ENCODE data around the gene LRRC17. TPM values are rescaled to one million over a fixed set of nuclear protein-coding genes. Genes with fewer than 3 reads are reported as not detected.
A peak's percentile ranks its signal among the peaks of the same experiment; 100 is the strongest.

The LRRC17 gene
- total RNA-seq, 1 experiment from 2014 or later, result 0.47 TPM

DNA sequence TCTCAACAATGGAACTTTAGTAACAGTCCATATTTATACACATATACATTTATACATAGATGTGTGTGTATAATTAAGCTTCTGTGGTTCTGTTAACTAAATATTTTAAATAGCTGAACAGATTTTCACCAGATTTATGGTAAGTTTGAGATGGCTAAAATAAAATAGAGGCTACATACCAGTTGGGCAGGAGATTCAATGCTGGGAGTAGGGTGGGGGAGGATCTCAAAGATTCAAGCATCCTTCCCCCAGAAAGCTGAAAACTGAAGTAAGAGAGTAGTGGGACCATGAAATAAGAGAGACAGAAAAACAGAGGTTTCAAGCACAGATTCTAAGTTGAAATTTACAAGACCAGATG is 14.0 kb downstream of the LRRC17 start:
- Histone ChIP-seq H3K9me3 (ENCODE audit: control insufficient read depth in 1 of 2, insufficient read depth in 1 of 2, low read depth in 1 of 2, low read length in 2 of 2) (no peaks in the 10 kb centered on the region), H3K27ac (ENCODE audit: low read depth, low read length) (no peak overlapping the region), H3K4me3 (replicated peaks in 1 of 2; ENCODE audit: low read depth in 1 of 2, low read length in 2 of 2) (no peak overlapping the region), H2AFZ (ENCODE audit: low read depth, low read length, poor library complexity, severe bottlenecking) (no peak overlapping the region), H4K20me1 (ENCODE audit: insufficient read depth) (no peaks in the 10 kb centered on the region), H3K4me1 (ENCODE audit: control insufficient read depth in 1 of 2, insufficient read depth in 2 of 2, low read length in 2 of 2) (peaks cover 2 to 14% of the 10 kb centered on the region in 2 experiments; a peak in 1 of 4 replicates), H3K79me2 (ENCODE audit: insufficient read depth, low read length) (no peaks in the 10 kb centered on the region), H3K4me2 (ENCODE audit: low read length) (0 out of 2 replicates have a peak overlapping the region, but pooled peaks have one; percentile 11), H3K27me3 (ENCODE audit: insufficient read depth, low read length) (no peaks in the 10 kb centered on the region), H3K9me2 (ENCODE audit: insufficient read depth) (no peaks in the 10 kb centered on the region), H3K9ac (ENCODE audit: low read length) (no peak overlapping the region), H3K36me3 (ENCODE audit: control insufficient read depth in 1 of 2, insufficient read depth in 2 of 2, low read length in 2 of 2) (no peaks in the 10 kb centered on the region)
- BruUV-seq (replicated peaks), result no TSS peak
- intact Hi-C loops (cut with micrococcal nuclease), result no loop called here
- ChIA-PET RAD21 (ENCODE audit: low non-redundant PET in 1 of 2, low total read pairs in 2 of 2, uncharacterized antibody in 2 of 2, unreplicated experiment in 2 of 2) (interaction anchor here in 1 of 2 experiments (0.6 kb wide), 1 partner anchor 135 kb away, joined by 3 read pairs; no protein-coding TSS in a partner anchor), POLR2A (no interaction called here), CTCF (interaction anchor here (1.2 kb wide), 1 partner anchor 9 kb away, joined by 4 read pairs; no protein-coding TSS in a partner anchor)
- ATAC-seq (no peak), DNase-seq (ENCODE audit: low read depth, low spot score) (no peak)
- no peak for TF ChIP-seq FOSL1 (IDR thresholded peaks at IDR 0.05; ENCODE audit: low read depth)
- TF ChIP-seq SP1 (IDR thresholded peaks at IDR 0.05; ENCODE audit: low read depth), result no peak
- TF ChIP-seq, protein P1, sequence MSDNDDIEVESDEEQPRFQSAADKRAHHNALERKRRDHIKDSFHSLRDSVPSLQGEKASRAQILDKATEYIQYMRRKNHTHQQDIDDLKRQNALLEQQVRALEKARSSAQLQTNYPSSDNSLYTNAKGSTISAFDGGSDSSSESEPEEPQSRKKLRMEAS (IDR thresholded peaks at IDR 0.05), result no peak
- TF ChIP-seq ELF1 (IDR thresholded peaks at IDR 0.05; ENCODE audit: borderline replicate concordance, low read depth), result no peak
- TF ChIP-seq EGR1 (IDR thresholded peaks at IDR 0.05; ENCODE audit: low read depth), result no peak
- TF ChIP-seq POLR2A (IDR thresholded peaks at IDR 0.05; ENCODE audit: borderline replicate concordance, extremely low read depth, insufficient read depth, insufficient read length), result no peak
- TF ChIP-seq SIN3A (IDR thresholded peaks at IDR 0.05; ENCODE audit: low read depth), result no peak
- no peak for TF ChIP-seq JUND (IDR thresholded peaks at IDR 0.05)
- TF ChIP-seq EZH2 (IDR thresholded peaks at IDR 0.05), result no peak
- no peak for TF ChIP-seq SRF (IDR thresholded peaks at IDR 0.05; ENCODE audit: low read depth)
- TF ChIP-seq CBX3 (IDR thresholded peaks at IDR 0.05; ENCODE audit: low read depth), result no peak
- TF ChIP-seq POLR2AphosphoS5 (IDR thresholded peaks at IDR 0.05; ENCODE audit: low read depth, low read length), result no peak
- no peak for TF ChIP-seq ZBTB33 (IDR thresholded peaks at IDR 0.05; ENCODE audit: extremely low read depth, insufficient replicate concordance, low read length)
- TF ChIP-seq, protein P2, sequence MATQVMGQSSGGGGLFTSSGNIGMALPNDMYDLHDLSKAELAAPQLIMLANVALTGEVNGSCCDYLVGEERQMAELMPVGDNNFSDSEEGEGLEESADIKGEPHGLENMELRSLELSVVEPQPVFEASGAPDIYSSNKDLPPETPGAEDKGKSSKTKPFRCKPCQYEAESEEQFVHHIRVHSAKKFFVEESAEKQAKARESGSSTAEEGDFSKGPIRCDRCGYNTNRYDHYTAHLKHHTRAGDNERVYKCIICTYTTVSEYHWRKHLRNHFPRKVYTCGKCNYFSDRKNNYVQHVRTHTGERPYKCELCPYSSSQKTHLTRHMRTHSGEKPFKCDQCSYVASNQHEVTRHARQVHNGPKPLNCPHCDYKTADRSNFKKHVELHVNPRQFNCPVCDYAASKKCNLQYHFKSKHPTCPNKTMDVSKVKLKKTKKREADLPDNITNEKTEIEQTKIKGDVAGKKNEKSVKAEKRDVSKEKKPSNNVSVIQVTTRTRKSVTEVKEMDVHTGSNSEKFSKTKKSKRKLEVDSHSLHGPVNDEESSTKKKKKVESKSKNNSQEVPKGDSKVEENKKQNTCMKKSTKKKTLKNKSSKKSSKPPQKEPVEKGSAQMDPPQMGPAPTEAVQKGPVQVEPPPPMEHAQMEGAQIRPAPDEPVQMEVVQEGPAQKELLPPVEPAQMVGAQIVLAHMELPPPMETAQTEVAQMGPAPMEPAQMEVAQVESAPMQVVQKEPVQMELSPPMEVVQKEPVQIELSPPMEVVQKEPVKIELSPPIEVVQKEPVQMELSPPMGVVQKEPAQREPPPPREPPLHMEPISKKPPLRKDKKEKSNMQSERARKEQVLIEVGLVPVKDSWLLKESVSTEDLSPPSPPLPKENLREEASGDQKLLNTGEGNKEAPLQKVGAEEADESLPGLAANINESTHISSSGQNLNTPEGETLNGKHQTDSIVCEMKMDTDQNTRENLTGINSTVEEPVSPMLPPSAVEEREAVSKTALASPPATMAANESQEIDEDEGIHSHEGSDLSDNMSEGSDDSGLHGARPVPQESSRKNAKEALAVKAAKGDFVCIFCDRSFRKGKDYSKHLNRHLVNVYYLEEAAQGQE (IDR thresholded peaks at IDR 0.05; ENCODE audit: low read depth), result no peak
- no peak for TF ChIP-seq RAD21 (IDR thresholded peaks at IDR 0.05; ENCODE audit: low read depth)
- TF ChIP-seq ZNF274 (IDR thresholded peaks at IDR 0.05; ENCODE audit: low read depth, low read length), result no peak
- no peak for TF ChIP-seq ZFX (IDR thresholded peaks at IDR 0.05)
- TF ChIP-seq ATF3 (IDR thresholded peaks at IDR 0.05), result no peak

Measured in HCT116 (cell line).